ENCODE measurements around the gene RAB4A.
A peak's percentile ranks its signal among the peaks of the same experiment; 100 is the strongest.

The RAB4A gene

GRCh38 chr1:229254910-229255541 lies 15.9 kb upstream of the RAB4A start:
- Histone ChIP-seq H3K27ac (ENCODE audit: low read depth, low read length) (no peak overlapping the region), H3F3A (ENCODE audit: insufficient read depth) (no peaks in the 10 kb centered on the region), H2AFZ (ENCODE audit: low read depth, low read length, severe bottlenecking) (no peak overlapping the region), H3K9me2 (replicated peaks; ENCODE audit: insufficient read depth, low read length) (no peaks in the 10 kb centered on the region), H3K4me2 (ENCODE audit: low read depth, low read length, poor library complexity, severe bottlenecking) (no peak overlapping the region), H4K20me1 (ENCODE audit: low read depth, low read length) (no peaks in the 10 kb centered on the region), H3K27me3 (ENCODE audit: low read length) (no peaks in the 10 kb centered on the region), H3K36me3 (ENCODE audit: low read length) (no peaks in the 10 kb centered on the region), H3K9me3 (ENCODE audit: insufficient read depth, low read length) (no peaks in the 10 kb centered on the region), H3K79me2 (ENCODE audit: insufficient read depth, low read length) (no peaks in the 10 kb centered on the region), H3K4me3 (ENCODE audit: insufficient read depth, low read length, poor library complexity, severe bottlenecking) (no peak overlapping the region), H3K9ac (ENCODE audit: low read length) (no peak overlapping the region)
- no peak for TF ChIP-seq EZH2phosphoT487 (conservative IDR thresholded peaks at IDR 0.05; ENCODE audit: low read length)
- TF ChIP-seq CTCF (IDR thresholded peaks at IDR 0.05; ENCODE audit: insufficient read depth, low read length, poor library complexity, severe bottlenecking): no peak

GRCh38 chr1:229258031-229258756 lies 12.7 kb upstream of the RAB4A start:
- Histone ChIP-seq H4K20me1 (ENCODE audit: low read depth, low read length) (no peaks in the 10 kb centered on the region), H3K9me3 (ENCODE audit: insufficient read depth, low read length) (no peaks in the 10 kb centered on the region), H3K36me3 (ENCODE audit: low read length) (no peaks in the 10 kb centered on the region), H3F3A (ENCODE audit: insufficient read depth) (no peaks in the 10 kb centered on the region), H3K4me3 (ENCODE audit: insufficient read depth, low read length, poor library complexity, severe bottlenecking) (no peak overlapping the region), H3K9ac (ENCODE audit: low read length) (no peak overlapping the region), H3K27ac (ENCODE audit: low read depth, low read length) (no peak overlapping the region), H2AFZ (ENCODE audit: low read depth, low read length, severe bottlenecking) (no peak overlapping the region), H3K79me2 (ENCODE audit: insufficient read depth, low read length) (no peaks in the 10 kb centered on the region), H3K4me2 (ENCODE audit: low read depth, low read length, poor library complexity, severe bottlenecking) (no peak overlapping the region), H3K27me3 (ENCODE audit: low read length) (no peaks in the 10 kb centered on the region), H3K9me2 (replicated peaks; ENCODE audit: insufficient read depth, low read length) (no peaks in the 10 kb centered on the region)
- TF ChIP-seq EZH2phosphoT487 (conservative IDR thresholded peaks at IDR 0.05; ENCODE audit: low read length) (no peak), CTCF (IDR thresholded peaks at IDR 0.05; ENCODE audit: insufficient read depth, low read length, poor library complexity, severe bottlenecking) (peak; percentile 72)

GRCh38 chr1:229258757-229259060 lies 12.2 kb upstream of the RAB4A start:
- H2AFZ ChIP-seq (ENCODE audit: low read depth, low read length, severe bottlenecking): no peak overlapping the region
- H3K9ac ChIP-seq (ENCODE audit: low read length): no peak overlapping the region

More at GRCh38 chr1:229258757-229259060, 12.2 kb upstream of the RAB4A start:
- Histone ChIP-seq H3K79me2 (ENCODE audit: insufficient read depth, low read length) (no peaks in the 10 kb centered on the region), H3K9me3 (ENCODE audit: insufficient read depth, low read length) (no peaks in the 10 kb centered on the region), H3K27me3 (ENCODE audit: low read length) (no peaks in the 10 kb centered on the region), H3K4me3 (ENCODE audit: insufficient read depth, low read length, poor library complexity, severe bottlenecking) (no peak overlapping the region), H4K20me1 (ENCODE audit: low read depth, low read length) (no peaks in the 10 kb centered on the region), H3F3A (ENCODE audit: insufficient read depth) (no peaks in the 10 kb centered on the region), H3K27ac (ENCODE audit: low read depth, low read length) (no peak overlapping the region), H3K4me2 (ENCODE audit: low read depth, low read length, poor library complexity, severe bottlenecking) (no peak overlapping the region), H3K36me3 (ENCODE audit: low read length) (no peaks in the 10 kb centered on the region), H3K9me2 (replicated peaks; ENCODE audit: insufficient read depth, low read length) (no peaks in the 10 kb centered on the region)
- TF ChIP-seq EZH2phosphoT487 (conservative IDR thresholded peaks at IDR 0.05; ENCODE audit: low read length): no peak
- no peak for TF ChIP-seq CTCF (IDR thresholded peaks at IDR 0.05; ENCODE audit: insufficient read depth, low read length, poor library complexity, severe bottlenecking)

All from SU-DHL-6 (cell line).